Liver (tissue), 9 donors: Measurements from ENCODE around the gene CXCL1. TPM values are rescaled to one million over a fixed set of nuclear protein-coding genes. Genes with fewer than 3 reads are reported as not detected.

ENCODE experiments used
- DNase-seq: peaks from one replicate; pipeline ENCODE4 v3.0.0-alpha.2; 2017; ENCODE audit warnings: low spot score
- H3K27ac ChIP-seq, 2 donors: one replicate each; pipeline ENCODE4 v1.7.0; 2013; ENCODE audit warnings: inconsistent platforms in 2 of 2, low read length in 2 of 2, control low read depth in 1 of 2, low read depth in 1 of 2, mild to moderate bottlenecking in 1 of 2
- H3K27me3 ChIP-seq, 4 donors: one replicate each; pipeline versions ENCODE4 v1.6.1 to v1.7.0; 2013; ENCODE audit warnings: low read length in 3 of 4, inconsistent platforms in 1 of 4, mild to moderate bottlenecking in 1 of 4, moderate library complexity in 1 of 4; ENCODE audit not compliant: control insufficient read depth in 4 of 4, insufficient read depth in 4 of 4
- H3K36me3 ChIP-seq, 4 donors: one replicate each; pipeline versions ENCODE4 v1.6.1 to v1.7.0; 2013; ENCODE audit warnings: low read length in 3 of 4, mild to moderate bottlenecking in 3 of 4, low read depth in 1 of 4, moderate library complexity in 1 of 4; ENCODE audit not compliant: control insufficient read depth in 4 of 4, insufficient read depth in 3 of 4
- H3K4me1 ChIP-seq, 4 donors: one replicate each; pipeline versions ENCODE4 v1.6.1 to v1.7.0; 2013; ENCODE audit warnings: low read length in 3 of 4, mild to moderate bottlenecking in 3 of 4, moderate library complexity in 1 of 4; ENCODE audit not compliant: control insufficient read depth in 4 of 4, insufficient read depth in 4 of 4
- H3K4me3 ChIP-seq, 3 donors: one replicate each; pipeline versions ENCODE4 v1.6.1 to v1.7.0; 2013; ENCODE audit warnings: low read length in 3 of 3, control low read depth in 1 of 3, low read depth in 1 of 3, mild to moderate bottlenecking in 1 of 3
- H3K9ac ChIP-seq, 2 donors: one replicate each; pipeline ENCODE4 v1.7.0; 2013; ENCODE audit warnings: low read length in 2 of 2, mild to moderate bottlenecking in 2 of 2, moderate library complexity in 2 of 2, control low read depth in 1 of 2, low read depth in 1 of 2
- H3K9me3 ChIP-seq, 4 donors: one replicate each; pipeline versions ENCODE4 v1.6.1 to v1.7.0; 2013; ENCODE audit warnings: low read length in 3 of 4; ENCODE audit not compliant: control insufficient read depth in 4 of 4
- EGR1 ChIP-seq, 2 donors: IDR thresholded peaks; 2 replicates each; pipeline ENCODE4 v1.6.1; 2016 to 2018; ENCODE audit warnings: antibody characterized with exemption in 2 of 2, low read depth in 2 of 2
- FOXA1 ChIP-seq: IDR thresholded peaks from 2 replicates; pipeline ENCODE4 v1.6.1; 2016; ENCODE audit warnings: antibody characterized with exemption
- FOXA2 ChIP-seq: IDR thresholded peaks from 2 replicates; pipeline ENCODE4 v1.6.1; 2016; ENCODE audit warnings: antibody characterized with exemption
- GABPA ChIP-seq, 2 donors: IDR thresholded peaks in 1 of 2; conservative IDR thresholded peaks in 1 of 2; 2 replicates each; pipeline ENCODE4 v1.6.1; 2016; ENCODE audit warnings: antibody characterized with exemption in 2 of 2, mild to moderate bottlenecking in 1 of 2, moderate library complexity in 1 of 2
- HNF4A ChIP-seq, 2 donors: conservative IDR thresholded peaks; 2 replicates each; pipeline ENCODE4 v1.6.1; 2016; ENCODE audit warnings: antibody characterized with exemption in 2 of 2, mild to moderate bottlenecking in 2 of 2
- HNF4G ChIP-seq: IDR thresholded peaks from 2 replicates; pipeline ENCODE4 v1.6.1; 2016; ENCODE audit warnings: antibody characterized with exemption
- JUND ChIP-seq, 2 donors: IDR thresholded peaks; 2 replicates each; pipeline ENCODE4 v1.6.1; 2016; ENCODE audit warnings: antibody characterized with exemption in 2 of 2
- MAX ChIP-seq: IDR thresholded peaks from 2 replicates; pipeline ENCODE4 v1.6.1; 2016; ENCODE audit warnings: antibody characterized with exemption
- NR2F2 ChIP-seq: IDR thresholded peaks from 2 replicates; pipeline ENCODE4 v1.6.1; 2016; ENCODE audit warnings: antibody characterized with exemption
- RAD21 ChIP-seq, 2 donors: IDR thresholded peaks; 2 replicates each; pipeline ENCODE4 v1.6.1; 2016; ENCODE audit warnings: antibody characterized with exemption in 2 of 2, mild to moderate bottlenecking in 2 of 2
- REST ChIP-seq: IDR thresholded peaks from 2 replicates; pipeline ENCODE4 v1.6.1; 2016; ENCODE audit warnings: antibody characterized with exemption, mild to moderate bottlenecking
- RXRA ChIP-seq, 2 donors: IDR thresholded peaks; 2 replicates each; pipeline ENCODE4 v1.6.1; 2017 to 2018; ENCODE audit warnings: antibody characterized with exemption in 2 of 2, mild to moderate bottlenecking in 1 of 2
- SP1 ChIP-seq: IDR thresholded peaks from 2 replicates; pipeline ENCODE4 v1.6.1; 2018; ENCODE audit warnings: antibody characterized with exemption, mild to moderate bottlenecking
- TAF1 ChIP-seq: conservative IDR thresholded peaks from 2 replicates; pipeline ENCODE4 v1.6.1; 2016; ENCODE audit warnings: antibody characterized with exemption, mild to moderate bottlenecking
- YY1 ChIP-seq: IDR thresholded peaks from 2 replicates; pipeline ENCODE4 v1.6.1; 2016; ENCODE audit warnings: antibody characterized with exemption, mild to moderate bottlenecking
- ZBTB33 ChIP-seq: IDR thresholded peaks from 2 replicates; pipeline ENCODE4 v1.6.1; 2016; ENCODE audit warnings: antibody characterized with exemption
- WGBS: extraction: QIAGEN DNeasy Blood & Tissue Kit; methylation state at CpG from one replicate; pipeline ENCODE4 v1.1.7; 2013; 5-methylcytosine and 5-hydroxymethylcytosine counted together
- polyA plus RNA-seq, 2 donors: library from polyadenylated mRNA; stranded (reverse) in 1 of 2; unstranded in 1 of 2; fragments of 200-250 nt in 1 of 2; fragments of >200 nt in 1 of 2; fragmentation: Nextera tagmentation in 1 of 2; extraction: Ambion mirVana in 1 of 2; gene quantifications; one replicate each; pipeline versions ENCODE4 v1.2.1 to v1.2.3, GENCODE V29; 2013 to 2015
- total RNA-seq, 2 donors: library from RNA; depleted of rRNA; stranded (reverse); fragments of >200 nt; gene quantifications; one replicate each; pipeline ENCODE4 v1.2.3, GENCODE V29; 2014
- TF ChIP-seq, protein P1 (sequence below): fragments of 150-350 bp; IDR thresholded peaks from 2 replicates; pipeline ENCODE4 v1.5.1; 2017; ENCODE audit warnings: improper control_type of control experiment, low read depth, low read length; ENCODE audit not compliant: missing input control
- TF ChIP-seq, protein P2 (sequence below): IDR thresholded peaks from 2 replicates; pipeline ENCODE4 v1.6.1; 2016; ENCODE audit warnings: antibody characterized with exemption
- donor health status: healthy.
- donor health status: healthy.
- donor health status: healthy.
- donor health status: healthy.
- donor health status: healthy.

The CXCL1 gene
- total and polyA plus RNA-seq, 4 donors, result 0.97 to 4.2 (median 2.8) TPM; not detected in 1

DNA sequence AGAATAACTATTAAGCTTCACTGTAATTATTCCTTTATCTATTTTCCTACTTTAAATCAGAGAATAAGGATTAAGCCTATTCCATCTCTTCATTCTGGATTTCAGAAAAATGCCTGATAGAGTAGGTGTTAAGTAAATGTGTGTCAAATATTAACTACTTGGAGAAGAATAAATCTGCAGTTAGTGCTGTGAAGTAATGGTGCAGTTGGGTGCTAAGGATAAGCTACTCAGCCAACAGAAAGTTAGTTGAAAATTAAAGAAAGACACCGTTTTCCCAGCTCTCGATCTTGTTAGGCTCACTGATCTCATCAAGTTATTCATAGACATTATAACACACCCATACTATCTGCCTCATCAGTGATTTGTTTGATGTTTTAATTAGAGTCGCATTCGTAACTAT lies 9.0 kb upstream of the CXCL1 start:
- Histone ChIP-seq H3K4me3 (no peak overlapping the region), H3K36me3 (no peaks in the 10 kb centered on the region), H3K9me3 (peaks cover 0 to 2% (median 0%) of the 10 kb centered on the region in 4 donors), H3K9ac (no peak overlapping the region), H3K27me3 (peaks cover 0 to 4% (median 0%) of the 10 kb centered on the region in 4 donors), H3K27ac (no peak overlapping the region), H3K4me1 (peaks cover 3 to 12% (median 7%) of the 10 kb centered on the region in 4 donors)
- TF ChIP-seq RAD21 (IDR thresholded peaks at IDR 0.05) (no peak), REST (no peak), EGR1 (IDR thresholded peaks at IDR 0.05; ENCODE audit: low read depth in 2 of 2) (no peak), YY1 (no peak), RXRA (IDR thresholded peaks at IDR 0.05) (no peak)
- DNase-seq, result no peak
- WGBS, result 62% methylated on average over 4 of the region's 4 CpGs

GRCh38 chr4:73860917-73861316 lies 8.3 kb upstream of the CXCL1 start:
- H3K4me3 ChIP-seq, result no peak overlapping the region
- 76% methylated on average over 3 of the region's 3 CpGs for WGBS
- H3K27ac ChIP-seq, result no peak overlapping the region
- peaks cover 0 to 2% (median 0%) of the 10 kb centered on the region in 4 donors for H3K9me3 ChIP-seq
- DNase-seq, result no peak
- H3K9ac ChIP-seq, result no peak overlapping the region
- H3K36me3 ChIP-seq, result no peaks in the 10 kb centered on the region
- no peak for TF ChIP-seq JUND (IDR thresholded peaks at IDR 0.05)
- TF ChIP-seq HNF4G, result no peak
- TF ChIP-seq EGR1 (IDR thresholded peaks at IDR 0.05; ENCODE audit: low read depth in 2 of 2), result no peak
- no peak for TF ChIP-seq GABPA (IDR thresholded peaks at IDR 0.05 in 1 of 2, conservative IDR thresholded peaks at IDR 0.05 in 1 of 2)
- TF ChIP-seq, protein P1, sequence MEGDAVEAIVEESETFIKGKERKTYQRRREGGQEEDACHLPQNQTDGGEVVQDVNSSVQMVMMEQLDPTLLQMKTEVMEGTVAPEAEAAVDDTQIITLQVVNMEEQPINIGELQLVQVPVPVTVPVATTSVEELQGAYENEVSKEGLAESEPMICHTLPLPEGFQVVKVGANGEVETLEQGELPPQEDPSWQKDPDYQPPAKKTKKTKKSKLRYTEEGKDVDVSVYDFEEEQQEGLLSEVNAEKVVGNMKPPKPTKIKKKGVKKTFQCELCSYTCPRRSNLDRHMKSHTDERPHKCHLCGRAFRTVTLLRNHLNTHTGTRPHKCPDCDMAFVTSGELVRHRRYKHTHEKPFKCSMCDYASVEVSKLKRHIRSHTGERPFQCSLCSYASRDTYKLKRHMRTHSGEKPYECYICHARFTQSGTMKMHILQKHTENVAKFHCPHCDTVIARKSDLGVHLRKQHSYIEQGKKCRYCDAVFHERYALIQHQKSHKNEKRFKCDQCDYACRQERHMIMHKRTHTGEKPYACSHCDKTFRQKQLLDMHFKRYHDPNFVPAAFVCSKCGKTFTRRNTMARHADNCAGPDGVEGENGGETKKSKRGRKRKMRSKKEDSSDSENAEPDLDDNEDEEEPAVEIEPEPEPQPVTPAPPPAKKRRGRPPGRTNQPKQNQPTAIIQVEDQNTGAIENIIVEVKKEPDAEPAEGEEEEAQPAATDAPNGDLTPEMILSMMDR, result no peak
- TF ChIP-seq SP1, result no peak
- no peak for TF ChIP-seq FOXA1
- no peak for TF ChIP-seq MAX
- TF ChIP-seq TAF1, result no peak
- no peak for TF ChIP-seq FOXA2
- TF ChIP-seq RAD21 (IDR thresholded peaks at IDR 0.05), result no peak
- TF ChIP-seq, protein P2, sequence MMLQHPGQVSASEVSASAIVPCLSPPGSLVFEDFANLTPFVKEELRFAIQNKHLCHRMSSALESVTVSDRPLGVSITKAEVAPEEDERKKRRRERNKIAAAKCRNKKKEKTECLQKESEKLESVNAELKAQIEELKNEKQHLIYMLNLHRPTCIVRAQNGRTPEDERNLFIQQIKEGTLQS, result no peak
- no peak for TF ChIP-seq YY1
- TF ChIP-seq NR2F2, result no peak
- no peak for TF ChIP-seq REST
- no peak for TF ChIP-seq HNF4A (conservative IDR thresholded peaks at IDR 0.05)
- no peak for TF ChIP-seq ZBTB33
- no peak for TF ChIP-seq RXRA (IDR thresholded peaks at IDR 0.05)
- peaks cover 3 to 8% (median 5%) of the 10 kb centered on the region in 4 donors for H3K4me1 ChIP-seq
- peaks cover 0 to 4% (median 0%) of the 10 kb centered on the region in 4 donors for H3K27me3 ChIP-seq
